NCI-H2227 (cell line): ENCODE measurements around the gene OR5K1.

ENCODE experiments used
- DNase-seq: peaks from one replicate; lab custom pipeline; 2025; ENCODE audit not compliant: unreplicated experiment; lab: John Stamatoyannopoulos, UW

Gene OR5K1

DNA sequence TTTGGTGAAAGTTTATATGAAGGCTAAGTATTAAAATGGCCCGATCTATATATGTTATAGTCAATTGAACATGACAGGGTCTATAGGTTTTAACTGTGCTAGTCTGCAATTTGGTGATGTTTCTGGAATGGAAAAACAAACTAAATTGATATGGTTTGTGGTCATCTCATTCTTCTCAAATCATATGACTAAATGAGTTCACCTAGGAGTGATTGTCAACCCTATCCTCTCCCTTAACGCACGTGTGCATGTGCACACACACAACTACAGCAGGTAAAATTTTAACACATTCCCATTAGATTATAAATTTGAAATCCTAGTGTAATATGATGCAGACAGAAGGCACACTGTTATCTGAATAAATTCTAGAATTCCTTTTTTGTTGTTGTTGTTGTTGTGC is 50.7 kb downstream of the OR5K1 start:
- no peak for DNase-seq

DNA sequence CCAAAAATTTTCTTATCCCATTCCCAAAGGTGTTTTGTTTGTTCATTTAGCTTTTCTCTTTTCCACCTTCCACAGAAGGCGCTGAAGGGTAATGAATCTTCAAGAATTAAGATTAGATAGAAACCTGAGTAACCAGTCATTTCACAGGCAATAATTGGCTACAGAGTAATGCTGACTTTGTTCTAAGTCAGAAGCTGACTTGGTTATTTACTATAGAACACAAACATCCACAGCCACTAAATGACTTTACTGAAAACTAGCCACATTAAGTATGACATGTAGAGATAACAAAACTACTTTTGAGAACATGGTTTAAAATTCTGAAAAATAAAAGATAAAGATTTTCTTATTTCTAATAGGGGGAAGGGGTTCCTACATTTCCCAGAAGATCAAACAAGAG is 51.9 kb downstream of the OR5K1 start:
- DNase-seq: no peak

DNA sequence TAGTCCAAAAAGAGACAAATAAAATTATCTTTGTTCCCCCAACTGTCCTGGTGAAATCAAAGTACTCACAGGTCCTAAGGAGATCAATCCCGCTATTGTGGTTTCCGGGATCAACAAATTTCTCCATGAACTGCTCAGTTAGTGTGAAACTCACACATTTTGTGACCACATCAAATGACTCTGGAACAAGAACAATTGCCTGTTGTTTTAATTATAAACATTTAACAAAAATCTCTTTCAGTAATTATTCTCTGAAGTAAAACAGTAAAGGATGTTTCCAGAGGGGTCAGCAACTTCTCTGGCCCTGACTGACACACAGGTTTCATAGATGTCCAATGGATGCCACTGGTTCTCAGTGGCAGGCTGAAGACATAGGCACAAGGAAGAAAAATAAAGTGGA is 55.8 kb downstream of the OR5K1 start:
- DNase-seq: no peak

DNA sequence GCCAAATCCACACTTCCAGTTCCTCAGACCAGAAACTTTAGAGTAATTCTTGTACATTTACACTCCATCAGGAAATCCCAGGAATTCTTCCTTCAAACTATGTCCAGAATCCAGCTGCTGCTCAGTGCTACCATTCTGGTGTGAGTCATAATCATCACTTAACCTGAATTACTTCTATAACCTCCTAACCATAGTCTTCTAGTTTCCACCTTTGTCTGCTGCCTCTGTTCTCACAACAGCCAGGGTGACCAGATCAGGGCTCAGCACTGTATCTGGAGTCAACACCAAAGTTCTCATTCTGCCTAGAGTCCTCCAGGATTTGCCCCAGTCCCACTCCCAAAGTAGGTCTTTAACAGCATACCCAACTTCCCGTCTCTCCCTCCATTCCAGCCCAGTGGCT is 56.4 kb downstream of the OR5K1 start:
- DNase-seq: no peak

DNA sequence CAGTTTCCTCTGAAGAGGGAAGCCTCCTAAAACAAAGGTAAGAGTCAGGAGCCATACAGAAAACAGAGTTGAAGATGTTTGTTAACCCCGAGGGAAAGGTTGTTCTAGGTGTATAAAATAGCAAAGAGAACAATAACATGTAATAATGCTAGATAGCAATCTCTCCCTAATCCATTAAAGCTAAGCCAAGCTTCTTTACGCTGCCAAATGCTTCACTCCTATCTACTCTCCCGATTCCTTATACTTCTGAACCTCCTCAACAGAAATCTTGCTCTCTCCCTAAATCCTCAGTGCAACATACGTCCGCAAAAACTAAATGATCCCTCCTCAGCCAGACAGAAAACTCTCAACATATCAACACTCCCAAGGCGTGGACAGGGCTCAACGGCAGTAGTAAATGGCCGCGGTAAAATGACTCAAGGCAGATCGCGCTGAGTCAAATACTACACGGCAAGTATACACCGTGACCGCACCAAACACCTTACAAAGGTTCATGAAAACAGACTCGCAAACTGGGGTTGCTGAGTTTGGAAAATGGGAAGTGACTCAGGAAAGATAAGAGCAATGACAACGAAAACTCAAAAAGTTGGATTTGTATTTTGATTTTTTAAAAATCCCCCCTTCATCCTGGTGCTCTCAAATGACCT is 59.0 kb downstream of the OR5K1 start:
- peak; percentile 30 for DNase-seq
